Measurements from ENCODE around the gene VWA5B2.

The VWA5B2 gene

GRCh38 chr3:184227481-184227935, 1.9 kb upstream of the VWA5B2 start:
- DNase-seq = peak; percentile 66

- no peak for DNase-seq
Measured at GRCh38 chr3:184228376-184229137, 828 bp upstream of the VWA5B2 start.

GRCh38 chr3:184230081-184230602, 757 bp downstream of the VWA5B2 start:
- DNase-seq = peak; percentile 28

GRCh38 chr3:184230603-184231528, 1.5 kb downstream of the VWA5B2 start:
- no peak for DNase-seq

GRCh38 chr3:184231671-184232070, 2.3 kb downstream of the VWA5B2 start:
- no peak for DNase-seq

- DNase-seq = no peak
Measured at GRCh38 chr3:184233127-184233843, 3.9 kb downstream of the VWA5B2 start.

GRCh38 chr3:184234224-184234623, 4.8 kb downstream of the VWA5B2 start:
- DNase-seq = no peak

- no peak for DNase-seq
Measured at GRCh38 chr3:184234671-184235380, 5.4 kb downstream of the VWA5B2 start.

- no peak for DNase-seq
Measured at GRCh38 chr3:184235381-184236032, 6.1 kb downstream of the VWA5B2 start.

GRCh38 chr3:184236033-184236410, 6.6 kb downstream of the VWA5B2 start:
- DNase-seq = no peak

GRCh38 chr3:184236636-184237035, 7.3 kb downstream of the VWA5B2 start:
- DNase-seq = no peak

- no peak for DNase-seq
Measured at GRCh38 chr3:184237211-184237610, 7.8 kb downstream of the VWA5B2 start.

GRCh38 chr3:184237807-184238206, 8.4 kb downstream of the VWA5B2 start:
- no peak for DNase-seq

GRCh38 chr3:184238246-184238818, 8.9 kb downstream of the VWA5B2 start:
- no peak for DNase-seq

- DNase-seq = no peak
Measured at GRCh38 chr3:184239221-184239620, 9.8 kb downstream of the VWA5B2 start.

GRCh38 chr3:184239708-184240107, 10.3 kb downstream of the VWA5B2 start:
- DNase-seq = no peak

- no peak for DNase-seq
Measured at GRCh38 chr3:184240384-184241140, 11.2 kb downstream of the VWA5B2 start.

GRCh38 chr3:184241141-184241446, 11.7 kb downstream of the VWA5B2 start:
- no peak for DNase-seq

- DNase-seq = no peak
Measured at GRCh38 chr3:184241447-184242296, 12.3 kb downstream of the VWA5B2 start.

GRCh38 chr3:184242297-184242685, 12.9 kb downstream of the VWA5B2 start:
- no peak for DNase-seq

All from activated T-cell treated with anti-CD3 and anti-CD28 coated beads, Interleukin-2, amount 50 U/mL, for 1 hour (primary cell).